Fibroblast of the conjunctiva (primary cell): ENCODE data around the gene CCDC12.
A peak's percentile ranks its signal among the peaks of the same experiment; 100 is the strongest.

Experiments used
- DNase-seq: peaks from one replicate; pipeline ENCODE4 v3.0.0-alpha.2; 2010; ENCODE audit warnings: low read depth

CCDC12 gene

GRCh38 chr3:46904303-46905212, 72.0 kb downstream of the CCDC12 start:
- DNase-seq, result no peak

- no peak for DNase-seq
Measured at GRCh38 chr3:46903341-46904302, 72.9 kb downstream of the CCDC12 start.

GRCh38 chr3:46902188-46902631, 74.3 kb downstream of the CCDC12 start:
- DNase-seq, result no peak

GRCh38 chr3:46901591-46902187, 74.9 kb downstream of the CCDC12 start:
- DNase-seq, result no peak

GRCh38 chr3:46901061-46901460, 75.5 kb downstream of the CCDC12 start:
- no peak for DNase-seq

GRCh38 chr3:46900356-46900755, 76.2 kb downstream of the CCDC12 start:
- no peak for DNase-seq

GRCh38 chr3:46900007-46900292, 76.6 kb downstream of the CCDC12 start:
- no peak for DNase-seq

GRCh38 chr3:46899151-46900006, 77.2 kb downstream of the CCDC12 start:
- DNase-seq, result no peak

GRCh38 chr3:46898321-46899150, 78.0 kb downstream of the CCDC12 start:
- no peak for DNase-seq

GRCh38 chr3:46897829-46898320, 78.7 kb downstream of the CCDC12 start:
- DNase-seq, result no peak

- DNase-seq, result no peak
Measured at GRCh38 chr3:46897031-46897430, 79.5 kb downstream of the CCDC12 start.

GRCh38 chr3:46896386-46896785, 80.2 kb downstream of the CCDC12 start:
- DNase-seq, result no peak

GRCh38 chr3:46895761-46896160, 80.8 kb downstream of the CCDC12 start:
- DNase-seq, result no peak

GRCh38 chr3:46895204-46895660, 81.3 kb downstream of the CCDC12 start:
- DNase-seq, result no peak

- no peak for DNase-seq
Measured at GRCh38 chr3:46894256-46894655, 82.3 kb downstream of the CCDC12 start.

- no peak for DNase-seq
Measured at GRCh38 chr3:46893763-46894162, 82.8 kb downstream of the CCDC12 start.

GRCh38 chr3:46893146-46893748, 83.3 kb downstream of the CCDC12 start:
- DNase-seq, result no peak

- peak; percentile 50 for DNase-seq
Measured at GRCh38 chr3:46892285-46893145, 84.0 kb downstream of the CCDC12 start.

- no peak for DNase-seq
Measured at GRCh38 chr3:46891132-46891531, 85.4 kb downstream of the CCDC12 start.
